ENCODE results near the gene GP1BB.

Gene GP1BB

DNA sequence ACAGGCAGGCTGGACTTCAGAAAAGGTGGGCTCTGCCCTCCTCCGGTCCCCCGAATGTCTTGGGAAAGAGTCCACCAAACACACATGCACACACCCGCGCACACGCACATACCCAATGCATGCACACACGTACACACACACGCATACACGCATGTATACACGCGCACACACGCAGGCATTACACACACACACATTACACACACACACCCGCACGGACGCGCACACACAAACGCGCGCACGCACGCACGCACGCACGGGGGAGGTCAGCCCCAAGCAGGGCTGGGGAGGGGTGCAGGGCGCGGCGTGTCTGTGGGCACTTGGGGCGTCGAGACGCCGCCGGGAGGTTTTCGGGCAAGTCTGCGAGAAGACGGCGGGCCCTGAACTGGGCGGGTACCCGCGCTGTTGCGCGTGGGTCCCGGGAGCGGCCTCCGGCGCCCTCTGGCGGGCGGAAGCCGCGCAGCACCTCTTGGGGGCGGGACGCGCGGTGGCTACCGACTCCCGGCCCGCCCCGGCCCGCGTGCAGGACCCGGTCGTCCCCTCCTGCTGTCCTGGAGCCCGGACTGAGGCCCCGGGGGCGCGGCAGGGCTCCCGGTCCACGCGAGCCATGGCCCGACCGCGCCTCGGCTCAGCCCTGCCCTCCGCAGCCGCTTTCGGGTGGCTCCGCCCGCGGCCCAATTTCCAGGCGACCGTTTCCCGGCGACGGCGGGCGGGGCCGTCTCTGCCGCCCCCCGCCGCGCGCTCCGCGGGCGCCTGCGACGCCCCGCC lies 5.5 kb upstream of the GP1BB start:
- TF ChIP-seq, protein P1, sequence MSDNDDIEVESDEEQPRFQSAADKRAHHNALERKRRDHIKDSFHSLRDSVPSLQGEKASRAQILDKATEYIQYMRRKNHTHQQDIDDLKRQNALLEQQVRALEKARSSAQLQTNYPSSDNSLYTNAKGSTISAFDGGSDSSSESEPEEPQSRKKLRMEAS (IDR thresholded peaks at IDR 0.05), result peak; percentile 74
- TF ChIP-seq ZBTB7A (IDR thresholded peaks at IDR 0.05; ENCODE audit: low read depth) (0 out of 2 replicates have a peak, but pooled peaks have one; percentile 23), CEBPB (IDR thresholded peaks at IDR 0.05) (no peak), RAD21 (IDR thresholded peaks at IDR 0.05; ENCODE audit: low read depth) (peak; percentile 71)

DNA sequence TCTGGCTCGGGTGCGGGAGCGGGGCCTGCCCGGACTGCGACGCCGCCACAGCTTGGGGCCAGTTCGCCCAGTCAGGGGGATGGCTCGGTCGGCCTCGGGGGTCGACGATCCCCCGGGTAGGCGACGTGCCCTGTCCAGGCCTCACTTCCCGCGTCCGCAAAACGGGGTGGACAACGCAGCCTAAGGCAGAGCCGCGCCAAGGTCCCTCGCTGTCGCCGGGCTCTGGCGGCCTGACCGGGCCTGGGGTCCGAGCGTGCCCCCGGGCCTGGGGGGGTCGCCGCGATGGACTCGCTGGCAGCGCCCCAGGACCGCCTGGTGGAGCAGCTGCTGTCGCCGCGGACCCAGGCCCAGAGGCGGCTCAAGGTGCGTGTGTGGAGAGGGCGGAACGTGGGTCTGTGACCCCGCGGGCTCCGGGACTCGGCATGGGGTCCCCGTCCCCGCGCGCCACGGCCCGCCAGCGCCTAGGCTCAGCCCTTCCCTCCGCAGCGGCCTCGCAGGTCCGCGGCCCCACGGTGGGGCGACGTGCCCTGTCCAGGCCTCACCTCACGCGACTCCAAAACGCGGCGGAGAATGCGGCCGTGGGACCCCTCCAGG lies 4.8 kb upstream of the GP1BB start:
- TF ChIP-seq ZBTB7A (IDR thresholded peaks at IDR 0.05; ENCODE audit: low read depth) (peak; percentile 80; the same call in 1 of the 2 replicates), FOXM1 (IDR thresholded peaks at IDR 0.05; ENCODE audit: borderline replicate concordance, low read depth) (no peak)
- TF ChIP-seq, protein P1 (IDR thresholded peaks at IDR 0.05), result no peak; the same call in 1 of the 2 replicates

DNA sequence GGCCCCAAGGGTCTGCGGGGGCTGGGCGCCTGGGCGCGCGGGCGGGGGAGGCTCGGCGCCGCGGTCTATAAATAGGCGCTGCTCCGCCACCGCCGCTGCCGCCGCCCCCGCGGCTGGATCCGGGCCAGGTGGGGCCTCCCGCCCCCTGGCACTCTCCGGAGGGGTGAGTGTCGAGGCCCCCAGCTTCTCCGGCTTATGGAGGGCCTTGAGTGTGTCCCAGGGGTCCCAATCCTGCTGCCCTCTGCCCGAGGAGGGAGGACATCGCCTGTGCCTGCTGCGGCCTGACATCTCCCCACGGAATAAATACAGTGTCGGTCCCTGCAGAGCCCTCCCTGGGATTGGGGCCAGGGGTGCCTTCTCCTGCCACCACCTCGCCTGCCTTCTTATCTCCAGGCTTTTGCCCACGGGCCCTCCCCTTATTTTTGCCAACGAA lies 4.3 kb upstream of the GP1BB start:
- TF ChIP-seq TAF1 (IDR thresholded peaks at IDR 0.05; ENCODE audit: low read depth), result no peak
- no peak for TF ChIP-seq YY1 (IDR thresholded peaks at IDR 0.05; ENCODE audit: low read depth)
- no peak for TF ChIP-seq TCF12 (IDR thresholded peaks at IDR 0.05; ENCODE audit: low read depth)
- no peak for TF ChIP-seq FOXM1 (IDR thresholded peaks at IDR 0.05; ENCODE audit: borderline replicate concordance, low read depth)
- no peak for TF ChIP-seq EGR1 (IDR thresholded peaks at IDR 0.05)
- TF ChIP-seq, protein P1 (IDR thresholded peaks at IDR 0.05), result no peak
- TF ChIP-seq NFIC (IDR thresholded peaks at IDR 0.05), result no peak
- TF ChIP-seq ZBTB7A (IDR thresholded peaks at IDR 0.05; ENCODE audit: low read depth), result no peak
- no peak for TF ChIP-seq RAD21 (IDR thresholded peaks at IDR 0.05; ENCODE audit: low read depth)
- no peak for TF ChIP-seq CEBPB (IDR thresholded peaks at IDR 0.05)
- TF ChIP-seq, protein P2, sequence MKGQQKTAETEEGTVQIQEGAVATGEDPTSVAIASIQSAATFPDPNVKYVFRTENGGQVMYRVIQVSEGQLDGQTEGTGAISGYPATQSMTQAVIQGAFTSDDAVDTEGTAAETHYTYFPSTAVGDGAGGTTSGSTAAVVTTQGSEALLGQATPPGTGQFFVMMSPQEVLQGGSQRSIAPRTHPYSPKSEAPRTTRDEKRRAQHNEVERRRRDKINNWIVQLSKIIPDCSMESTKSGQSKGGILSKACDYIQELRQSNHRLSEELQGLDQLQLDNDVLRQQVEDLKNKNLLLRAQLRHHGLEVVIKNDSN (IDR thresholded peaks at IDR 0.05), result no peak
- no peak for TF ChIP-seq CREB1 (IDR thresholded peaks at IDR 0.05; ENCODE audit: low read depth)
- no peak for TF ChIP-seq EP300 (IDR thresholded peaks at IDR 0.05; ENCODE audit: borderline replicate concordance)
- TF ChIP-seq, protein P3, sequence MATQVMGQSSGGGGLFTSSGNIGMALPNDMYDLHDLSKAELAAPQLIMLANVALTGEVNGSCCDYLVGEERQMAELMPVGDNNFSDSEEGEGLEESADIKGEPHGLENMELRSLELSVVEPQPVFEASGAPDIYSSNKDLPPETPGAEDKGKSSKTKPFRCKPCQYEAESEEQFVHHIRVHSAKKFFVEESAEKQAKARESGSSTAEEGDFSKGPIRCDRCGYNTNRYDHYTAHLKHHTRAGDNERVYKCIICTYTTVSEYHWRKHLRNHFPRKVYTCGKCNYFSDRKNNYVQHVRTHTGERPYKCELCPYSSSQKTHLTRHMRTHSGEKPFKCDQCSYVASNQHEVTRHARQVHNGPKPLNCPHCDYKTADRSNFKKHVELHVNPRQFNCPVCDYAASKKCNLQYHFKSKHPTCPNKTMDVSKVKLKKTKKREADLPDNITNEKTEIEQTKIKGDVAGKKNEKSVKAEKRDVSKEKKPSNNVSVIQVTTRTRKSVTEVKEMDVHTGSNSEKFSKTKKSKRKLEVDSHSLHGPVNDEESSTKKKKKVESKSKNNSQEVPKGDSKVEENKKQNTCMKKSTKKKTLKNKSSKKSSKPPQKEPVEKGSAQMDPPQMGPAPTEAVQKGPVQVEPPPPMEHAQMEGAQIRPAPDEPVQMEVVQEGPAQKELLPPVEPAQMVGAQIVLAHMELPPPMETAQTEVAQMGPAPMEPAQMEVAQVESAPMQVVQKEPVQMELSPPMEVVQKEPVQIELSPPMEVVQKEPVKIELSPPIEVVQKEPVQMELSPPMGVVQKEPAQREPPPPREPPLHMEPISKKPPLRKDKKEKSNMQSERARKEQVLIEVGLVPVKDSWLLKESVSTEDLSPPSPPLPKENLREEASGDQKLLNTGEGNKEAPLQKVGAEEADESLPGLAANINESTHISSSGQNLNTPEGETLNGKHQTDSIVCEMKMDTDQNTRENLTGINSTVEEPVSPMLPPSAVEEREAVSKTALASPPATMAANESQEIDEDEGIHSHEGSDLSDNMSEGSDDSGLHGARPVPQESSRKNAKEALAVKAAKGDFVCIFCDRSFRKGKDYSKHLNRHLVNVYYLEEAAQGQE (IDR thresholded peaks at IDR 0.05; ENCODE audit: low read depth), result no peak

DNA sequence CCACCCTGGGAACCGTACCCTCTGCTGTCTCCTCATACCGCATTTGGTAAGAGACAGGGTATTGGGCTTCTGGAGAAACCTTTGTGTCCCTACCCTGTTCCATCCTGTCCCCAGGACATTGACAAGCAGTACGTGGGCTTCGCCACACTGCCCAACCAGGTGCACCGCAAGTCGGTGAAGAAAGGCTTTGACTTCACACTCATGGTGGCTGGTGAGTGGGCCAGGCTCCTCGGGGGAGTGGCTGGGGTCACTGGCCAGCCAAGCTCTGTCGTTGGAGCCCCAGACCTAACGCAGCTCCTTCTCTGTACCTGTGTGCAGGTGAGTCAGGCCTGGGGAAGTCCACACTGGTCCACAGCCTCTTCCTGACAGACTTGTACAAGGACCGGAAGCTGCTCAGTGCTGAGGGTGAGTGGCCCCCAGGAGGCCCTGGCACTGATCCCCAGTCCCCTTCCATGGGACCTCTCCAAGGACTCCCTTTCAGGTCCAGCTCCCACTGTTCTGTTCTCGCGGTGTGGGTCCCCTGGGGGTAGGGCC lies 3.8 kb upstream of the GP1BB start:
- TF ChIP-seq EGR1 (IDR thresholded peaks at IDR 0.05) (no peak), EP300 (IDR thresholded peaks at IDR 0.05; ENCODE audit: borderline replicate concordance) (no peak), TAF1 (IDR thresholded peaks at IDR 0.05; ENCODE audit: low read depth) (no peak), NFIC (IDR thresholded peaks at IDR 0.05) (no peak), TEAD4 (IDR thresholded peaks at IDR 0.05) (no peak), TCF12 (IDR thresholded peaks at IDR 0.05; ENCODE audit: low read depth) (no peak), CEBPB (IDR thresholded peaks at IDR 0.05) (no peak), YY1 (IDR thresholded peaks at IDR 0.05; ENCODE audit: low read depth) (no peak), RAD21 (IDR thresholded peaks at IDR 0.05; ENCODE audit: low read depth) (no peak), CREB1 (IDR thresholded peaks at IDR 0.05; ENCODE audit: low read depth) (no peak), FOXM1 (IDR thresholded peaks at IDR 0.05; ENCODE audit: borderline replicate concordance, low read depth) (no peak), ZBTB7A (IDR thresholded peaks at IDR 0.05; ENCODE audit: low read depth) (no peak)
- TF ChIP-seq, protein P2 (IDR thresholded peaks at IDR 0.05), result no peak
- TF ChIP-seq, protein P1 (IDR thresholded peaks at IDR 0.05), result no peak
- TF ChIP-seq, protein P3 (IDR thresholded peaks at IDR 0.05; ENCODE audit: low read depth), result no peak
